Omental fat pad (tissue), 4 donors: Measurements from ENCODE around the gene PDE8B. TPM values are rescaled to one million over a fixed set of nuclear protein-coding genes. Genes with fewer than 3 reads are reported as not detected.

Experiments
- ATAC-seq: fragments of 150-250 bp; one replicate; pipeline ENCODE4 v1.9.1; 2016; ENCODE audit warnings: mild to moderate bottlenecking, moderate library complexity; ENCODE audit not compliant: low FRiP score
- DNase-seq: peaks from one replicate; pipeline ENCODE4 v3.0.0-alpha.2; 2019; ENCODE audit warnings: low spot score
- CTCF ChIP-seq, 3 donors: fragments of 450-650 bp; IDR thresholded peaks; one replicate each; pipeline ENCODE4 v1.5.1; 2016 to 2017; ENCODE audit warnings: antibody characterized with exemption in 3 of 3, mild to moderate bottlenecking in 3 of 3, moderate library complexity in 2 of 3
- total RNA-seq, 4 donors: library from RNA; depleted of rRNA; stranded (reverse); fragments of >200 nt; gene quantifications; one replicate each; pipeline ENCODE4 v1.1.0, GENCODE V29; 2016

The PDE8B gene
- total RNA-seq, 4 donors from 2014 or later: 20.5 to 53.1 (median 36.9) TPM

GRCh38 chr5:77420940-77421339 lies 210.5 kb downstream of the PDE8B start:
- ATAC-seq (no peak), DNase-seq (no peak)
- no peak for TF ChIP-seq CTCF (IDR thresholded peaks at IDR 0.05)

DNA sequence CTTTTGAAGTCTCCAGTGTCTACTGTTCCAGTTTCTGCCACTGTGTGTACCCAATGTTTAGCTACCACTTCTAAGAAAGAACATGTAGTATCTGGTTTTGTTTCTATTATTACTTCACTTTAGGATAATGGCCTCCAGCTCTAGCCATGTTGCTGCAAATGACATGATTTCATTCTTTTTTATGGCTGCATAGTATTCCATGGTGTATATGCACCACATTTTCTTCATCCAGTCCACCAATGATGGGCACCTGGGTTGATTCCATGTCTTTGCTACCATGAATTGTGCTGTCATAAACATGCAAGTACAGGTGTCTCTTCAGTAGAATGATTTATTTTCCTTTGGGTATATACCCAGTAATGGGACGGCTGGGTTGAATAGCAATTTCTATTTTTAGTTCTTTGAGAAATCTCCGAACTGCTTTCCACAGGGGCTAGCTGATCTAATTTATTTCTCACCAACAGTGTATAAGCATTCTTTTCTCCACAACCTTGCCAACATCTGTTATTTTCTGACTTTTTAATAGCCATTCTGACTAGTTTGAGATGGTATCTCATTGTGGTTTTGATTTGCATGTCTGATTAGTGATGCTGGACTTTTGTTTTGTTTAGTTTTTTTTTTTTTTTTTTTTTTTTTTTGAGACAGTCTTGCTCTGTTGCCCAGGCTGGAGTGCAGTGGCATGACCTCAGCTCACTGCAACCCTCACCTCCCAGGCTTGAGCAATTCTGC lies 212.7 kb downstream of the PDE8B start:
- no peak for TF ChIP-seq CTCF (IDR thresholded peaks at IDR 0.05)
- no peak for ATAC-seq
- DNase-seq: no peak

- no peak for TF ChIP-seq CTCF (IDR thresholded peaks at IDR 0.05)
- DNase-seq (no peak), ATAC-seq (no peak)
Observed at GRCh38 chr5:77424921-77425320, 214.4 kb downstream of the PDE8B start.

GRCh38 chr5:77425420-77425819 lies 214.9 kb downstream of the PDE8B start:
- DNase-seq (no peak), ATAC-seq (peak; percentile 29)
- no peak for TF ChIP-seq CTCF (IDR thresholded peaks at IDR 0.05)

GRCh38 chr5:77425998-77426659 lies 215.6 kb downstream of the PDE8B start:
- ATAC-seq (no peak), DNase-seq (no peak)
- no peak for TF ChIP-seq CTCF (IDR thresholded peaks at IDR 0.05)

- no peak for TF ChIP-seq CTCF (IDR thresholded peaks at IDR 0.05)
- no peak for DNase-seq
- no peak for ATAC-seq
Observed at GRCh38 chr5:77426670-77427069, 216.2 kb downstream of the PDE8B start.

GRCh38 chr5:77427998-77428397 lies 217.5 kb downstream of the PDE8B start:
- DNase-seq (no peak), ATAC-seq (no peak)

More at GRCh38 chr5:77427998-77428397, 217.5 kb downstream of the PDE8B start:
- no peak for TF ChIP-seq CTCF (IDR thresholded peaks at IDR 0.05)
